Measurements from ENCODE around the gene ZNF202.
A peak's percentile ranks its signal among the peaks of the same experiment; 100 is the strongest.
"Not testable (repeated sequence)": the region's sequence is repeated elsewhere in the genome, so short reads cannot be mapped to it uniquely, and the experiment has no call there.

The ZNF202 gene

DNA sequence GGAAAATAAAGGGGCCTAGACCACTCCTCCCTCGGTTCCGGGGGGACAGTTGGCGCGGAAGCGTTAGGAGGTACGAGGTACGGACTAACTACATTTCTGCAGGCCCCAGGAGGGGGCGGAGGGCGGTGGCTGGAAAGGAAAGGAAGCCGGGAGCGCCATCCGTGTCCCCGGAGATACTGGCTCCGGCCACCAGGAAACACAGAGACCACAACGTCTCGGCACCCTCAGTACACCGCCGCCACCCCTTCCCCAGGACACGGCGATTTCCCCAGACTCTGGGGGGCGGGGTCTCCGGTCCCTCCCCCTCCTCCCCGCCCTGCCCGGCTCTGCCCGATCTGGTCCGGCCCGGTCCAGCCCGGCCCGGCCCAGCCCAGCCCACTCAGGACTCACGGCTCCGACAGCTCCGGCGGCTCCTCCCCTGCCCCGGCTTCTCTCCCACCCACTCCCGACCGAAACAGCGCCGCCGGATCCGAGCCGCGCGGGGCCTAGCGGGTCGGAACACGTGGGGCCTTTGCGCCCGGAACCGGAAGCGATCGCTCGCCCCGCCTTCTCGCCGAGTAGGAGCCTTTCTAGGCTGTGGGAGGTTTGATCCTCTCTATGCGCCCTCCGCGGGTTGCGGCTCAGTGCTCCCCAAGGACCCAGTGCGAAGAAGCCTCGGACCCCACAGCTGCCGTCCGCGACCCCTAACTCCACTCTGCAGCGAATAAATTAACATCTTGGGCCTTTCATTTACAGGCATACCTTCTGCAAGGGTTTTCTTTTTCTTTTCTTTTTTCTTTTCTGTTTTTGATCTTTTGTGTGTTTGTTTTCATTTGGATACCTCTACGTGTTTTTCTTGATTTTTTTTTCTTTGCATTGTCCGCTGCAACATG is at the start of gene ZNF202:
Gene ZNF202, minus strand, starts transcription at position 502 of the 872 bp plus-strand sequence. CDS start 10,772 bp downstream, outside the sequence.
- peak; percentile 54 to 82 for DNase-seq

DNA sequence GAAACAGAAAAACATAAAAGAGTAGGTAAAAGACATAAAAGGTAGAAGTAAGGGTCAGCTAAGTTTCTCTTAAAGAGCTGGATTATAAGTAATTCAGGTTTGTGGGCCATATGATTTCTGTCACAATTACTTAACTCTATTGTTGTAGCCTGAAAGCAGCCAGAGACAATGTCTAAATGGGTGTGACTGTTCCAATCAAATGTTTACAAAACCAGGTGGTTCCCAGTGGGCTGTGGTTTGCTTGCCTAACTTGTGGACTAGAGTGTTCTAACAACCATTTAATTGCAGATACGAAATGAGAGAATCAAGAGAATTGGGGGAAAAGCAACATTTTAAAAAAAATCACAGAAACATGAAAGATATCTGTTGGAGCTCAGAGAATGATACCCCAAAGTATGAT is 42.1 kb upstream of the ZNF202 start:
- DNase-seq = no peak

DNA sequence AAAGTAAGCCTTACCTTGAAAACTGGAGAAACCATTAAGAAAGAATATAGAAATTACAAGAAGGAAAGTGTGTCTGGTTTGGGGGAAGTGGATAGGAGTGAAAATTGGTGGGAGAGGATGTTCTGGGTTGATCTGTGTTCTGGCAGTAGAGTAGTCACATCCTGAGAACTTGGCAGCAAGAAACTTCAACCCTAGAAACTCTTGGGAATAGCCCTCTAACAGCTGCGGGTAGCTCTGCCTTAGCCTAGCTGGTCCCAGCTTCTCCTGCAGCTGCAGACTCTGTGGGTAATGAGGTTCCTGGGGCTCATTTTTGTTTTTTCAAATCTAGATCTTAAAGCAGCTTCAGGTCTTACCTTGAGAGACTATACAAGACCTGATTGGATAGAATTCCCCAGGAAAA is 37.1 kb upstream of the ZNF202 start:
- no peak for DNase-seq

DNA sequence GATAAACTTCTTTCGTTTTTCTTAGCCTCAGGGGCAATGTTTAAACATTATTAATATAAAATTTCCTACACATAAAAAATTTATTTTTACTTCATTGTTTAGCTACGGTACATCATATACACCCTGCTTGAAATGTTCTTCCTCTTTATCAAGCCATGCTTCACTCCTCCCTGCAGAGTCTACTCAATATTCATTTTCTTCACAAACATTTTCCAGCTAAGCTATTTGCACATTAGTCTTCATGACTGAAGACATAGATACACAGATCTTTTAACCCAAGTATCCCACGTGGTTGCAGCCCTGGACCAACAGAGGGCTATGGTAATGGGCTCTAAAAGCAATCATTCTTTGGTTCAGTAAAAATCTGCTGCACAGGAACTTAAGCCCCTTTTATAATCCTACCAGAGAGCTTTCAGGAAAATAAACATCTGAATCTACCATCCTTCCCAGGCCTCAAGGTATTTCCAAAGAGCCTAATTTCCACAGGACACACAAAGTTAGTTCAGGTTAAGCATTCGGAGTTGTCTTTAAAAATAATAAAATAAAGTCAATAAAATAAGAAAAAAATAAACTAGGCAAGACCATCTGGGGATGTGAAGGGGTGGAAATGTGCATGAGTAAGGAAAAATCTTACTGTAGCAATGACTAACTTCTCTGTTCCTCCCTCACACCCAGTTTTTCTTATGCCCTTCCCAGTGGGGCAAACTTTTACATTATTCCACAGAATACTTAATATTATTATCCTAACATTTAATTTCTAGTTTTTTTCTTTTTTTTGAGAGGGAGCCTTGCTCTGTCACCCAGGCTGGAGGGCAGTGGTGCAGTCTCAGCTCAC is 34.5 kb upstream of the ZNF202 start:
- DNase-seq = no peak

DNA sequence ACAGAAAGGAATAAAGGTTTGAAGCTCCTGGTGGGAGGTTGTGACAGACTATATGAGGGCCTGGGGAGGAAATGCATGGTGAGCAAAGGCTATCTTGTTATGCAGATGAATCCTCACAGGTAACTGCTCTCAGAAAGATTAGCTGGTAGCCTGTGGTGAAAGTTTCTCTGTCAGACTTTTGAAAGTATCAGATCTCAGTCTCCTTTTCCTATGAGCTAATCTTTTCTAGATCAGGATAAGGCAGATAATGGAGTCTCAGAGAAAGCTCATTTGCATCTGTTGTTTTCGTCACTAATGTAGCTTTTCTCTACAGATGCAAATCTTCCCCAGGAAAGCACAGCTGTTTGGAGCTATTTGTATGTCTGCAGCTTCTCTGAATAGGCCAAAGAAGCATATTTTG is 33.8 kb upstream of the ZNF202 start:
- DNase-seq = no peak

DNA sequence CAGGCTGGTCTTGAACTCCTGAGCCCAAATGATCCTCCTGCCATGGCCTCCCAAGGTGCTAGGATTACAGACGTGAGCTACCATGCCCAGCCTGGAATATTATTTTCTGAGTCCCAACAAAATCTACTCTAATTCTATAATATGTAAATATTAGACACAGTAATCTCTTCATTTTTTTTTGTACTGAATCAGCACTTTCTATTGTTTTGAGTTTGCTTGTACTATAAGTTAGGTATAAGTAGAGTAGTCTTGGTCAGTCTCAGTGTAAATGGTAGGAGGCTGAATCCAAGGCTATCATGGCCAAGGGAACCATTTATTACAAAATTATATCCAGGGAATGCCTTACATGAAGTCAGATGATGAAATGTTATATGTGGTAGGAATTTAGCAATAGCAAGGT is 32.5 kb upstream of the ZNF202 start:
- no peak for DNase-seq

DNA sequence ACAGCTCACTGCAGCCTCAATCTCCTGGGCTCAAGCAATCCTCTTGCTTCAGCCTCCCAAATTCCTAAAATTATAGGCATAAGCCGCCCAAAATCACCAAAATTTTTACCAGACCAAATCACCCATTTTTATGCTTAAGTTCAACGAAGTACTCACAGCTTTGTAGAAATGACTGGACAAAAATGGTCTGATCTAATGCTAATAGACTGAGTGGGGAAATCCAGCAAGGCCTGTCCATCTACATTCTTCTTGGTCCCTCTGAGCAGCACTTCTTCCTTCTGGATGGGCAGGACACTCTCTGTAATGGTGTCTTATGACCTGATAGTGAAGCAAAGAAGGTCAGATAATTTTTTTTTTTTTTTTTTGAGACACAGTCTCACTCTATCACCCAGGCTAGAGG is 31.6 kb upstream of the ZNF202 start:
- DNase-seq = no peak

DNA sequence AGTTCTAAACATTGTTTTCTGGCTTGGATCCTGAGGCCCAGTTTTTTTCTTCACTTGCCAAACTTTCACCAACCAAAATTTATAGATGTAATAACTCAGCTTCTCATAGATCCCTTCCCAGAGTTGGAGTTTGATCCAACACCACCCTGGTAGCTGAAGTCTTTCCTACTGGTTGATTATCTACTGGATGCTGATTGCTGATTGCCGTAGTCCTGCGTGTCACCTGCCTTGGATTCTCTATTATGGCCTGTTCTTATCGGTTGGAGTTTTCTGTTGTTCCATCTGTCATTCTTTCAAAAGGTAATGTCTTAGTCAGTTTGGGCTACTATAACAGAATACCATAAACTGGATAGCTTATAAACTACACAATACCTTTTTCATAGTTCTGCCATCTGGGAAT is 30.2 kb upstream of the ZNF202 start:
- DNase-seq = no peak

DNA sequence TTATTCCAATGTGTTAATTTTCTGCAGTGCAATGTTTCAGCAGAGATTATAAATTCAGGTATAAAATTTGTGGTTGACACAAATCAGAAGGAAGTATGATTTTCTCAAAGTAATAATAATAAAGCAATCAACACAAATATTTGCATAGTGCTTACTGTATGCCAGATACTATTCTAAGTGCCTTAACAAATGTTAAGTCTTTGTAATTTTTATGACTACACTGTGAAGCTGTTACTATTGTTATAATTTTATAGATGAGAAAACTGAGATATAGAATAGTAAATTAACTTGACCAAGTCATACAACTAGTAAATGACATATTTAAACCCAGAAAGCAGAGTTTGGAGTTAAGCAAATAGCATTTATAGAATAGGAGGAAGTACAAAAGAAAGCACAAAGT is 29.3 kb upstream of the ZNF202 start:
- DNase-seq = no peak

DNA sequence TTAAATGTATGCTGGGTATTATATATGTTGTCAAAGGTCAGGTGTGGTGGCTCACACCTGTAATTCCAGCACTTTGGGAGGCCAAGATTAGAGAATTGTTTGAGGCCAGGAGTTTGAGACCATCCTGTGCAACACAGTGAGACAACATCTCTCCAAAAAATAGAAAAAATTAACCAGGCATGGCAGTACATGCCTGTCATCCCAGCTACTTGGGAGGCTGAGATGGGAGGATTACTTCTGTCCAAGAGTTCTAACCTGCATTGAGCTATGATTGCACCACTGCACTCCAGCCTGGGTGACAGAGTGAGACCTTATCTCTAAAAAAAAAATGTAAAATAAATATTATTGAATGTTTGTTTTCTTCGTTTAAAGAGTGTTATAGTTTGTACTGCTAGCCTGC is 24.1 kb upstream of the ZNF202 start:
- DNase-seq = no peak

DNA sequence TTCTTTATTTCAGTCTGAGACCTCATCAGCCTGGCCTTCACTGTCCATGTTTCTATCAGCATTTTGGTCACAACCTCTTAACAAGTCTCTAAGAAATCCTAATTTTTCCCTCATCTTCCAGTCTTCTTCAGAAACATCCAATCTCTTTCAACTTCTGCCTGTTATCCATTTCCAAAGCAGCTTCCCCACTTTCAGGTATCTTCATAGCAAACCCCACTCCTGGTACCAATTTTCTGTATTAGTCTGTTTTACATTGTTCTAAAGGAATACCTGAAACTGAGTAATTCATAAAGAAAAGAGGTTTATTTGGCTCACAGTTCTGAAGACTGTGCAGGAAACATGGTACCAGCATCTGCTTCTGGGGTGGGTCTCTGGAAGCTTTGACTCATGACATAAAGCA is 21.0 kb upstream of the ZNF202 start:
- no peak for DNase-seq

DNA sequence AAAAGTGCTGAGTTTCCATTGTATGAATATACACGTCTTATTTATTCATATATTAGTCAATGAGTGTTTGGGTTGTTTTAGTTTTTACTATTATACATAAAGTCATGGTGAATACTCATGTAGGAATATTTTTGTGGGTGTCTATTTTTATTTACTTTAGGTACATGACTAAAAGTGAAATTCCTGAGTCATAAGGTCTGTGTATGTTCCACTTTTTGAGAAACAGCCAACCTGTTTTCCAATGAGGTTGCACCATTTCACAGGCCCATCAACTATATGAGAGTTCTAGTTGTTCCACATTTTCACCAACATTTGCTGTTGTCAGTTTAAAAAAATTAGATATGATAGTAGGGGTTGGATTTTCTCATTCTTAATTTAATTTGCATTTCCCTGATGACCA is 19.4 kb upstream of the ZNF202 start:
- DNase-seq = no peak

DNA sequence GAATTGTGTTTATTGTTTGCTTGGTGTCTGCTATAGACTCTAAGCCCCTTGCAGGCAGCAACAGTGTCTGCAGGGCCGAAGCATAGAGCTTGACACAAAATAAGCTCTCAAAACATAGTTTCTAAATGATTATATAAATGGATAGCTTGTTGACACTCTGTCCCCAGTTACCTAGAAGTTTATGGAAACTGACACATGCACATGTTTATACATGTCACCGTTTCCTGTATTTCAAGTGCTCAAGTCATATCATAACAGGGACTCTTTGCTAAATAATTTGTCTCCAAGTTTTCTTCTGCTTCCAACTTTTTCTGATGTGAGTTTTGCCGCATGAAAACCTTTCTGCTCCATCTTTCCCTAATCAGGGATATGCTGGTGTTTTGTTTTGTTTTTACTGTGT is 16.5 kb upstream of the ZNF202 start:
- no peak for DNase-seq

DNA sequence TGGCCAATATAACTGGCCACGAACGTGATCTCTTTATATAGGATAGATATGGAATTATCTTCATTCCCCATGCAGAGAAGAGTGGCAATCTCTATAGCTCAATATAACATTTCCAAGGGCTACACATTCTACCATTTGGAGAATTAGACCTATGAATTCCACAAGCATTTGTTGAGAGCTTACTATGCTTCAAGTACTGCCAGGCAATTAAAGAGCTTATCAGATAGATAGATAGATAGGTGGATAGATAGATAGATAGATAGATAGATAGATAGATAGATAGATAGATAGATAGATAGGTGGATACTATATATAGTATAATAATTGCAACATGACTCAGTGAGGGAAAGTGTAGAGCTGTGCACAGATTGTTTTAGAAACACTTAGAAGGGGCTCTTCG is 14.4 kb upstream of the ZNF202 start:
- DNase-seq = no peak

DNA sequence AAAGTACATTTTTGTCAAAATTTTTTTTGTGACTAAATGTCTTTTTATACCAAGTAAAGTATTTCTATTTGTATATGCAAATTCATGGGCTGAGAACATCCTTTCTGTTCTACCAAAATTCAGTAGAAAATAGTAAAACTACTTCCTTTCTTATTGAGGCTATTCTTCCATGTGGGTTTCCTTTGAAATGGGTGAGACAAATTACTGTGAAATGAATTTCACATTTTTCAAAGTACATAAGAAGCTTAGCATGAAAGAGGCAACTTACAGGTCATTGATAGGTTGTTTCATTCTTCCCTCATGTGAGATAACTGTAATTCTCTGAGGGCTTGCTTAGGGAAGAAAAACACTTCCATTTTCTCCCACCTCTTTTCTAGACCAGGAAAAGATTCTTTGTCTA is 13.9 kb upstream of the ZNF202 start:
- DNase-seq = no peak

DNA sequence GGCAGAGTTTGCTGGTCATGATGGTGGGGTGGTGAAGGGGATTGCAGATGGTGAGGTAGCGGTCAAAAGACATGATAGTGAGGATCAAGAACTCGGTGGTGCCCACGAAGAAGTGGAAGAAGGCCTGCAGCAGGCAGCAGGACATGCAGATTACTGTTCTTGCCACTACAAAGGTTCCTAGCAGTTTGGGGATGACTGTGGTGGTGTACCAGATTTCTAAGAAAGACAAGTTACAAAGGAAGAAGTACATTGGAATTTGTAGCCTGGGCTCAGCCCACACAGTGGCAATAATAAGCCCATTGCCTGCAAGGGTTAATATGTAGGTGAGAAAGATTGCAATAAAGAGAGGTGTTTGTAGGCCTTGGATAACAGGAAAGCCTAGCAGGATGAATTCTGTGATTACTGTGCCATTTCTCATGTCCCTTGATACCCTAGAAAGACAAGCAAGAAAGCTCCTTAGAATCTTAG is 12.7 kb upstream of the ZNF202 start, which contains the start of gene OR6X1:
Gene OR6X1, minus strand, starts transcription at position 418 of the 468 bp plus-strand sequence. Its CDS starts 0 bp downstream, at position 418.
- no peak for DNase-seq

DNA sequence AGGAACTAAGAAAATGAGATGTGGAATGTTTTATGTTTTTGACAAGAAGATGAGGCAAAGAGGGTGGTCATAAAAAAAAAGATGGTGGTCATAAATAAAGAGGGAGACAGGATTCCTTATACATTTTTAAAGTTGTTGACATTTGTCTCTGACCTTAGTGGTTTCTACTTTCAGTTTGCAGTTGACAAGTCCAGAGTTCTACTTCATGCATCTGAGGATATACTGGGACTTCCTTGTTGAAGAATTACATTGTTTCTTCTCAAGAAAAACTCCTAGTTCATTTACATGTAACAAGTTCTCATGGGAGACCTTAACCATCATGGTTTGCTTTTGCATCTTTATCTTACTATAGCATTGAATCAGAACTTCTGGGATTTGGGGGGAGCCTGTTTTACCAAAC is 11.7 kb upstream of the ZNF202 start:
- no peak for DNase-seq

DNA sequence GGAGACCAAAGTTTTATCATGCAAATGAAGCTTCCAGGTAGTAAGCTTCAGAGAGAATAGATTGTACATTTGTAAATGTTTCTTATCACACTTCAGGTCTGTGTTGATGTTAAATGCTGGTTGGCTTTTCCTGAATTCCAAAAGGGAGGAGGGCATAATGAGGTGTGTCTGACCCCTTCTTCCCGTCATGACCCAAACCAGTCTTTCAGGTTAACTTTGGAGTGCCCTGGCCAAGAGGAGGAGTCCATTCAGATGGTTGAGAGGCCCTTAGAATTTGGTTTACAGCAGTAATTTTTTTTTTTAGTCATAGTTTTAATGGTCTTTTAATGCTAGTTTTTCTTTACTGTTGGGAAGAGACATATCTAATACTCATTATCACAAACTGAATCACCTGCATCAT is 10.3 kb upstream of the ZNF202 start:
- no peak for DNase-seq

DNA sequence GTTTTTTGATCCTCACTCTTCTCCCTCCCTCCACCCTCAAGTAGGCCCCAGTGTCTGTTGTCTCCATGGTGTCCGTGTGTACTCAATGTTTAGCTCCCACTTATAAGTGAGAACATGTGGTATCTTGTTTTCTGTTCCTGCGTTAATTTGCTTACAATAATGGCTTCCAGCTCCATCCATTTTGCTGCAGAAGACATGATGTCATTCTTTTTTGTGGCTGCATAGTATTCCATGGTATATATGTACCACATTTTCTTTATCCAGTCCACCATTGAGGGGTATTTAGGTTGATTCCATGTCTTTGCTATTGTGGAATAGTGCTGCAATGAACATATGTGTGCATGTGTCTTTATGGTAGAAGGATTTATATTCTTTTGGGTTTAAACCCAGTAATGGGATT is 6.9 kb upstream of the ZNF202 start:
- not testable (repeated sequence) for DNase-seq

DNA sequence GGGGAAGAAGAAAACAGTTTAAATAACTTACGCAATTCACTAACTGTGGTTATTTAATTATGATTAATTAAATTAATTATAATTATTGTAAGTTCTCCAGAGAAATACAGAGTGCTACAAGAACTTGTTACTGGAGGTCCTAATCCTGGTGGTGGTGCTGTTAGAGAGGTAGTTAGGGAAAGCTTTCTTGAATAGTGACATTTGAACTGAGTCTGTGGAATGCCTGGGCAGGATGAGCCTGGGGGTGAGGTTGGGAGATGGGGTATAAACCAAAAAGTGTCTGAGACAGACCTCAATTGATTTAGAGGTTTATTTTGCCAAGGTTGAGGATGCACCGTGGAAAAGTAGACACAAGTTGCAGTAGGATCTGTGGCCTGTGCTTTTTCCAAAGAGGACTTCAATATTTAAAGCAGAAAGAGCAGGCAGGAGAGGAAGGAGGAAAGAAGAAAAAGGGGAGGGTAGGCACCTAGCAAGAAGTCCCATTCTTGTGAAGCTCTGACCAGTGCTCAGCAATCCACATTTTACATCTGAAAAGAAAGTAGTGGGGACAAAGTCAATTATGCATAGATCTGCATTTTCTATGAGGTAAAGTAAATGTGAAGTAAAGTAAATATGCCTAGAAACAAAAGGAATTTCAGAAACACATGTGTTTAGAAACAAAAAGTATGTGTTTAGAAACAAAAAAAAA is 4.4 kb upstream of the ZNF202 start:
- no peak for DNase-seq

DNA sequence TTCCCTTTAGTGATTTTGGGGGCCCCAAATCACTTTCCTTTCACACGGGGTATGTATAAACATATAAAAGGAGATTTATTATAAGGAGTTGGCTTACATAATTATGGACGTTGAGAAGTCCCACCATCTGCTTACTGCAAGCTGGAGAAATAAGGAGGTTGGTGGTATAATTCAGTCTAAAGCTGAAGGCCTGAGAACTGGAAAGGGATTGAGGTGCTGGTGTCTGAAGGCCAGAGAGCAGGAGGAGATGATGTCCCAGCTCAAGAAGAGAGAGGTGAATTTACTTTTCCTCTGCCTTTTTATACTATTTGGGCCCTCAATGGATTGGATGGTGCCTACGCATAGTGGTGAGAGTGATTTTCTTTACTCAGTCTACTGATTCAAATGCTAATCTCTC is 1.3 kb upstream of the ZNF202 start:
- DNase-seq = no peak

DNA sequence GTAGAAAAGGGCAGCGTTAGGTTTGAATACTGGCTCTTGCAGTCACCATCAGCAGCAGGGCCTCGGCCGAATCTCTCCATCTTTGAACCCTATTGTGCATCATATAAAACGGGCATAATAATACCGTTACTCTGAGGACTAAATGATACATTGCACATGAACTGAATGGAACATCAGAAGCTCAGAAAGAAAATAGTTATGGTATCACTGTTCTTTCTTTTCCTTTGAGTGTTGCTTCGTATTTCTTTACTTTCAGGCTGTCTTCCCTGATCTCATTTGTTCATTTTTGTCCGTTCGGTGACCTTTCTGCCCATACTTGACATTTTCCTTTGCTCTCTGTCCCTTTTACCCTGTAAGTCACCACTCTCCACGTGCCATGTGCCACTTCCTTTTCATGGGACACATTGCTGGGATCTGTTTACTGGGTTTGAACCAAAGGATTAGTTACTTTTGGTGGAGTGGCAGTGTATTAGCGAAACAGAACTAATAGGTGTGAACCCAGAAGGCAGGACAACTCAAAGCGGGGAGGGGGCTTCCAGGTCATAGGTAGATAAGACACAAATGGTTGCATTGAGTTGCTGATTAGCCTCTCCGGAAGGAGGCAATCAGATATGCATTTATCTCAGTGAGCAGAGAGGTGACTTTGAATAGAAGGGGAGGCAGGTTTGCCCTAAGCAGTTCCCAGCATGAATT is 717 bp upstream of the ZNF202 start:
- DNase-seq = peak in 1 of 2 experiments; percentile 8

DNA sequence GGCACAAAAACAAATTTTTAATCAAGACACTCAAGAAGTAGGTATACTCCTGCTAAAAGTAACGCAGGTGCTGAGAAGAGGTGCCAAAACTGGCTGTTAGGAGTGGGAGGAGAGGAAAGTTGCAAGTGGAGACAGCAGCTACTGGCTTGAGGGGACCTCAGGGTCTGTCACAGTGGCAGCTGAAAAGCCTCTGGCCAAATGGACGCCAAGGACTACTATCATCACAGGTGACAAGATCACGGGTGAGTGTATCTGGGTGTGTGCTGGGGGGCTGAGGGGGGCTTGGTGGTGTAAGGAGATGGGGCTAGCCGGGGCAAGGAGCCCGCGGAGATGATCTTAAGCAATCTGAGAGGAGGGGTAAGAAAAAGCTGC is 687 bp downstream of the ZNF202 start:
- no peak for DNase-seq

Data from cerebellar nuclear complex (tissue), 1 donor.